Stimulated activated CD4-positive, alpha-beta T cell treated with anti-CD3 and anti-CD28 coated beads, Interleukin-15, amount 100 ng/mL, for 1 hour (primary cell): ENCODE data around the gene CACNA1C.

ENCODE experiments used
- DNase-seq, 2 donors: peaks; one replicate each; pipeline ENCODE4 v3.0.0-alpha.2; 2020; ENCODE audit warnings: low read depth in 1 of 2, low spot score in 1 of 2

Gene CACNA1C

DNA sequence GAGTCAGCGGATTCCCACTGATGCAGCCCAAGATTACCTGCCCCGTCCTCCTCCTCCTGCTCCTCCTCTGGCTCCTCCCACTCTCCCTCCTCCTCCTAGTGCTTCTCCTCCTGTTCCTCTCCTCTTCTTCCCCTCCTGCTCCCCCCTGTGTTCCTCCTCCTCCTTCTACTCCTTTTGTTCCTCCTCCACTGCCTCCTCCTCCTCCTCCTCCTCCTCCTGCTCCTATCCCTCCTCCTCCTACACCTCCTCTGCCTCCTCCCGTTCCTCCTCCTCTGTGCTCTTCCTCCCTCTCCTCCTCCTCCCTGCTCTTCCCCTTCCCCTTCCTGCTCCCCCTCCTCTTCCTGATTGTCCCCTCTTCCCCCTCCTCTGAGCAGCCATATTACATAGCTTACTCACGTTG is 141.3 kb downstream of the CACNA1C start:
- no peak for DNase-seq

DNA sequence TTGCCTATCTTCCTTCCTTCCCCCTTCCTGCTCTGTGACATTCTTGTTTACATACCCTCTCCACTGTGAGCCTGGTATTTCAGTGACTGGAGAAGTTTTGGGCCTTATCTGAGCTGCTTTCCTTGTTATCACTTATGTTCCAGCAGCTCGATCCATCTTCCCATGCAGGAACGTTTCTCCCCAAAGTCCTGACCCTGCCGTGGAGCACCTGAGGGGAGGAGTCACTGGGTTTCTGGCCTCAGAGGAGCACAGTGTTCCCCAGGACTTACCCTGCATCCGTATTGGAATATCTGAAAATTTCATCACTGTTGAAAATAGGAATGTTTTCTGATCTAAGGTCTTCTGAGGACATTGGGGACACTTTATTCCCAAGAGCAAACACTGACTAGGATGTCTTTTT is 141.8 kb downstream of the CACNA1C start:
- DNase-seq = no peak

DNA sequence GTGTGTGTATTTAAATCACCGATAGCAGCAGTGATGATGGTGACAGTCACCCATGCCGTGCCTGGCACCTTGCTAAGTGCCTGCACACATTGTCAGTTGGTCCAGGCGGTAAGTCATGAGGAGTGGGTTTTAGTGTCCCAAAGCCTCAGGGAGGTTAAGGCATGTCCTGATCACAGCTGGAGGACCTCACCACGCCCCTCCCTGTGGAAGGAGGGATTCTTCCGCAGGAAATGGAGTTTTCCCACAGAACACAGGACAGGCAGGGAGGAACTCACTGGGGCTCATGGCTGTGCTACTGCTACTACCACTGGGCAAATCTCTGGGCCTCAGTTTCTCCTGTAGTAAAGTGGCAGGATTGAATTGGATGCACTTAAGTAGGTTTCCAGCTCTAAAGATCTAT is 142.3 kb downstream of the CACNA1C start:
- DNase-seq = no peak

DNA sequence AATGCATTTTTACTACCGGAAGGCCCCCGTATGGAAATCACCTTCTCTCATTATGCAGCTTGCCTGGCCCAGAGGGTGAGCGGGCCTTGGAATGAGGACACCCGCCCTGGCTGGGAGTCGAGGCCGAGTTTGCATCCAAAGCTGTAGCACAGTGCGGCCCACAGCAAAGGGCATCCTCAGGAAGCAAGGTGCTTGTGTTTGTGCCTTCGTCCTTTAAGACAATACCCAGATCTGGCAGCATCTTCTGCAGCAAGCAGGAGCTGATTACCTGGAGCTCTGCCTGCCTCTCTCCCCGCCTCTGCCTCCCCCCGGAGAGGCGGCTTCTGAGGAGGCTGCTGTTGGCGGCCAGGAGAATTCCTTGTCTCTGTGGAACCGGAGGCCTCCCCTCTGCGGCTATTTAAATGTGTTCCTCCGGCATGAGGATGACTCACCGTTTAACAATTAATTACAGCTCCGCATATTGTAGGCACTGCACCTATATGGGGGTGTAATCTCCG is 145.3 kb downstream of the CACNA1C start:
- no peak for DNase-seq

- no peak for DNase-seq
Measured at GRCh38 chr12:2198542-2198941, 145.8 kb downstream of the CACNA1C start.

- DNase-seq = no peak
Measured at GRCh38 chr12:2205996-2206395, 153.2 kb downstream of the CACNA1C start.

- no peak for DNase-seq
Measured at GRCh38 chr12:2208837-2209635, 156.2 kb downstream of the CACNA1C start.

- DNase-seq = no peak
Measured at GRCh38 chr12:2211119-2211518, 158.3 kb downstream of the CACNA1C start.

DNA sequence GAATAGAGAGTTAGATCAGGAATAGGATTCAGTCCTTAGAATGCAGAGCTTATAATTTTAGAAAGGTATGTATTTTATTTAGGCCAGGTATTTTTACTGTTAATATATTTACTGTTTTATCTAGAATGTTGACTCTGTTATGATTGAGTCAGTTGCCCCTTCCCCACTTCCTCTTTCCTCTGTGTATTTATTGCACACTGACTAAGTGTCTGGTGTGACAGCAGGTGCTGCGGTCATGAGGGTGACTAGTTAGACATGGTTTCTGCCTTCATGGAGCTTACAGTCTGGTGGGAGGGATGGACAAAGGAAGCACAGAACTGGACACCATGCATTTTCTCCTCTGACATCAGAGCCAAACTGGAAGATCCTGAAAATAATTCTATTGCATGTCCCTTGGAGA is 159.8 kb downstream of the CACNA1C start:
- no peak for DNase-seq

- DNase-seq = no peak
Measured at GRCh38 chr12:2212971-2213869, 160.4 kb downstream of the CACNA1C start.

- no peak for DNase-seq
Measured at GRCh38 chr12:2214411-2214810, 161.6 kb downstream of the CACNA1C start.

GRCh38 chr12:2215709-2216560 is 163.1 kb downstream of the CACNA1C start:
- no peak for DNase-seq

DNA sequence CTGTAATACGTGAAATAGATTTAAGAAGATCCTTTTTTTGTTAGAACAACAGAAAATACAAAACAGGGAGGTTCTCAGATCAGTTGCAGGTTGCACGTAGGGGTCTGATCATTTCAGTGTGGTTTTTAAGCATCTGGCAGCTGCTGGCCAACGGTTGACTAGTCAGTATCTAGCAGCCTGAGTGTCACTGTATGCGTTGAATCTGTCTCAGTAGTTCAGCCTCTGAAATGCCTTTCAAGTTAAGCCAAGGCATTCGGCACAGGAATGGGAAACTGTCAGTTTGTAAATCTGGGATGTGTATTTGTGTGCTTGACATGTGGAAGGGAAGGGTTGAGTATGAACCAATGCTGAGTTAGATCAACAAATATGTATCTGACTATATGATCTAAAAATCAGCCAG is 165.9 kb downstream of the CACNA1C start:
- no peak for DNase-seq

- no peak for DNase-seq
Measured at GRCh38 chr12:2221030-2221621, 168.3 kb downstream of the CACNA1C start.

GRCh38 chr12:2222691-2223090 is 169.9 kb downstream of the CACNA1C start:
- DNase-seq = no peak

DNA sequence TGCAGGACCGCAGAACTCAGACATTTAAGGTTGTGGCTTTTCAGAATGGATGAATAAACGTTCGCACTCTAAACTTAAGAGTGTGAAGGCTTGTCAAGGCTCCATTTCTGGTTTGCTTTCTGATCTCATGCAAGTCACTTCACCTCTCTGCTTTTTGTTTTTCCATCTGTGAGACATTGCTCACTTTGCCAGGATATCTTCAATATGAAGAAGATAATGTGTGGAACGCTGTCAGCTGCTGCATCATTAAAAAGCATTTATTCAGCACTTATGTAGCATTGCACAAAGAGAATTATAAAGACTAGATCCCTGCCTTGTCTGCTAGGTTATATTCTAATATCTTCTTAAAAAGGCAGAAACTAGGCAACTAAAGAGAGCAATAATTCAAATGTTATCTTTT is 172.2 kb downstream of the CACNA1C start:
- DNase-seq = no peak

GRCh38 chr12:2225696-2226095 is 172.9 kb downstream of the CACNA1C start:
- DNase-seq = no peak

DNA sequence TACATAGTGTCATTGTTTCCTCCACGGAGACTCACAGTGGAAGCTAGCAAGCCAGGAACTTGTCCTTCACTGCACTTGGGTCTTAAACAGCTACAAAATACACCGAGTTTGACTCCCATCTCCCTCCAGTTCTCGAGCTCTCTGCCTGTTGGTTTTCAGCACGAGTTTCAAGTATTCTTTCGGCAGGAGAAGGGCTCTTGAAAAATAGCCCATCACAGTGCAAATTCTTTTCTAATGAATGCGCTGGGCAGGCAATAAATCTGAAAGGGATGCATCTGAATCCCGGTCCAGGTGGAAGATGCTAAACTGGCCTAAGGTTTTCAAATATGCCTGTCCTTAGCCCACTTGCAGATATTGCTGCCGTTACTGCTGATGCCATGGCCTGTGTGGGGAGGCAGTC is 173.9 kb downstream of the CACNA1C start:
- no peak for DNase-seq

- DNase-seq = no peak
Measured at GRCh38 chr12:2227360-2227759, 174.6 kb downstream of the CACNA1C start.

- no peak for DNase-seq
Measured at GRCh38 chr12:2228535-2228934, 175.7 kb downstream of the CACNA1C start.
